Neural progenitor cell (in vitro differentiated cells): Measurements from ENCODE around the gene VTI1A.

Source experiments
- EZH2 ChIP-seq: fragments of 200-600 bp; sonication (generic); IDR thresholded peaks from 2 replicates; pipeline ENCODE4 v1.6.1; 2017; ENCODE audit warnings: antibody characterized with exemption, mild to moderate bottlenecking, moderate library complexity
- EZH2phosphoT487 ChIP-seq: fragments of 200-600 bp; sonication (generic); IDR thresholded peaks from 2 replicates; pipeline ENCODE4 v1.6.1; 2017; ENCODE audit warnings: antibody characterized with exemption
- TF ChIP-seq, protein P1 (sequence below): fragments of 200-600 bp; sonication (generic); IDR thresholded peaks from 2 replicates; pipeline ENCODE4 v1.5.1; 2017; ENCODE audit warnings: antibody characterized with exemption, mild to moderate bottlenecking

DNA sequence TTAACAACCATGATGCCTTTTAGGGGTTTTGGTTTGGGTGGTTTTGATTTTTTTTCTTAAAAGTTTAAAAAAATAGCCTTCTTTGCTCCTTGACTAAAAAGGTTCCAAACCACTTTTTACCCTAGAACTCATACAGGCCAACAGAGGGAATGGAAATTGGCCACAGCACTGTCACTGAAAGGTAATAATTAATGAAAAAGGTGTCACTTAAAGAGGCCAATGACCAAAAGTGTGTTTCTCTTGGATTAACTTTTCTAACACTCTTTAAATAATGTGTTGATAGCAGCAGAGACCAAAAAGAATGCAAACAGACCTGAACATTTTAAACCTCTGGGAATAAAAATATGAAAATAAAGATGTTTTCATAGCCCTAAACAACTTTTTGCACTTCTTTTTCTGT is 282.0 kb downstream of the VTI1A start:
- TF ChIP-seq, protein P1, sequence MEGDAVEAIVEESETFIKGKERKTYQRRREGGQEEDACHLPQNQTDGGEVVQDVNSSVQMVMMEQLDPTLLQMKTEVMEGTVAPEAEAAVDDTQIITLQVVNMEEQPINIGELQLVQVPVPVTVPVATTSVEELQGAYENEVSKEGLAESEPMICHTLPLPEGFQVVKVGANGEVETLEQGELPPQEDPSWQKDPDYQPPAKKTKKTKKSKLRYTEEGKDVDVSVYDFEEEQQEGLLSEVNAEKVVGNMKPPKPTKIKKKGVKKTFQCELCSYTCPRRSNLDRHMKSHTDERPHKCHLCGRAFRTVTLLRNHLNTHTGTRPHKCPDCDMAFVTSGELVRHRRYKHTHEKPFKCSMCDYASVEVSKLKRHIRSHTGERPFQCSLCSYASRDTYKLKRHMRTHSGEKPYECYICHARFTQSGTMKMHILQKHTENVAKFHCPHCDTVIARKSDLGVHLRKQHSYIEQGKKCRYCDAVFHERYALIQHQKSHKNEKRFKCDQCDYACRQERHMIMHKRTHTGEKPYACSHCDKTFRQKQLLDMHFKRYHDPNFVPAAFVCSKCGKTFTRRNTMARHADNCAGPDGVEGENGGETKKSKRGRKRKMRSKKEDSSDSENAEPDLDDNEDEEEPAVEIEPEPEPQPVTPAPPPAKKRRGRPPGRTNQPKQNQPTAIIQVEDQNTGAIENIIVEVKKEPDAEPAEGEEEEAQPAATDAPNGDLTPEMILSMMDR: no peak
- TF ChIP-seq EZH2 (no peak), EZH2phosphoT487 (no peak)
